Measurements from ENCODE around the gene GRIK4. TPM values are rescaled to one million over a fixed set of nuclear protein-coding genes. Genes with fewer than 3 reads are reported as not detected.

Gene GRIK4
- total and polyA plus RNA-seq, 9 of the 15 experiments (the other 6 are each of a cell fraction or from before 2014, with no cell fraction given): not detected

DNA sequence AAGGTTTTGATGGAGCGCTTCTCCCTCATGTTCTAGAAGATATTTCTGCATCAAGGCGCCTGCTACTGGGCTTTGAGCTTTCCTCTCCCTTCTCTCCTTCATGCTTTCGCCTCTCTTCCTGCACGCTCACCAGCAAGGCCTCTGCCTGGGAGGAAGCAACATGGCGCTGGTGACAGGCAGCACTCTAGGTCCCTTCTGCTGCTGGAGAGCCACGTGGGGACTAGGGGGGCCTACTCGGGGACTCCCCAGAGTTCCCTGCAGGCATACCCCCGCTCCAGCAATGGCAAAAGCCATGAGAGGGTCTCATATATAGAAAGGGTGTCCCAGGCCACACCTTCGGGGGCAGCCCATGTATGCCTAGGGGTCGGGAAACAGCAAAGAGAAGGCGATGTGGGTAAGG is 49.7 kb downstream of the GRIK4 start (continued):
- TF ChIP-seq JUN (IDR thresholded peaks at IDR 0.05; ENCODE audit: borderline replicate concordance, low read depth, low read length) (no peak), JUN (CRISPR knock-in tag; IDR thresholded peaks at IDR 0.05; ENCODE audit: borderline replicate concordance) (no peak), ZNF174 (CRISPR knock-in tag; IDR thresholded peaks at IDR 0.05) (no peak), HDAC1 (IDR thresholded peaks at IDR 0.05) (no peak), ELF1 (tag; IDR thresholded peaks at IDR 0.05) (no peak), ZNF134 (CRISPR knock-in tag; conservative IDR thresholded peaks at IDR 0.05) (no peak), SIX5 (IDR thresholded peaks at IDR 0.05; ENCODE audit: borderline replicate concordance in 1 of 2, insufficient read depth in 1 of 2, low read depth in 1 of 2, low read length in 2 of 2) (no peak), MIER1 (IDR thresholded peaks at IDR 0.05; ENCODE audit: low read depth) (no peak), KDM1A (IDR thresholded peaks at IDR 0.05) (no peak), U2AF1 (optimal IDR thresholded peaks at IDR 0.05; ENCODE audit: low read depth, low read length) (no peak), ZNF717 (CRISPR knock-in tag; IDR thresholded peaks at IDR 0.05) (no peak), POLR3G (IDR thresholded peaks at IDR 0.05; ENCODE audit: extremely low read depth, insufficient read length, insufficient replicate concordance) (no peak), FIP1L1 (IDR thresholded peaks at IDR 0.05; ENCODE audit: low read depth, low read length, poor library complexity, severe bottlenecking) (no peak)
- TF ChIP-seq, protein P1, sequence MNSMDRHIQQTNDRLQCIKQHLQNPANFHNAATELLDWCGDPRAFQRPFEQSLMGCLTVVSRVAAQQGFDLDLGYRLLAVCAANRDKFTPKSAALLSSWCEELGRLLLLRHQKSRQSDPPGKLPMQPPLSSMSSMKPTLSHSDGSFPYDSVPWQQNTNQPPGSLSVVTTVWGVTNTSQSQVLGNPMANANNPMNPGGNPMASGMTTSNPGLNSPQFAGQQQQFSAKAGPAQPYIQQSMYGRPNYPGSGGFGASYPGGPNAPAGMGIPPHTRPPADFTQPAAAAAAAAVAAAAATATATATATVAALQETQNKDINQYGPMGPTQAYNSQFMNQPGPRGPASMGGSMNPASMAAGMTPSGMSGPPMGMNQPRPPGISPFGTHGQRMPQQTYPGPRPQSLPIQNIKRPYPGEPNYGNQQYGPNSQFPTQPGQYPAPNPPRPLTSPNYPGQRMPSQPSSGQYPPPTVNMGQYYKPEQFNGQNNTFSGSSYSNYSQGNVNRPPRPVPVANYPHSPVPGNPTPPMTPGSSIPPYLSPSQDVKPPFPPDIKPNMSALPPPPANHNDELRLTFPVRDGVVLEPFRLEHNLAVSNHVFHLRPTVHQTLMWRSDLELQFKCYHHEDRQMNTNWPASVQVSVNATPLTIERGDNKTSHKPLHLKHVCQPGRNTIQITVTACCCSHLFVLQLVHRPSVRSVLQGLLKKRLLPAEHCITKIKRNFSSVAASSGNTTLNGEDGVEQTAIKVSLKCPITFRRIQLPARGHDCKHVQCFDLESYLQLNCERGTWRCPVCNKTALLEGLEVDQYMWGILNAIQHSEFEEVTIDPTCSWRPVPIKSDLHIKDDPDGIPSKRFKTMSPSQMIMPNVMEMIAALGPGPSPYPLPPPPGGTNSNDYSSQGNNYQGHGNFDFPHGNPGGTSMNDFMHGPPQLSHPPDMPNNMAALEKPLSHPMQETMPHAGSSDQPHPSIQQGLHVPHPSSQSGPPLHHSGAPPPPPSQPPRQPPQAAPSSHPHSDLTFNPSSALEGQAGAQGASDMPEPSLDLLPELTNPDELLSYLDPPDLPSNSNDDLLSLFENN (IDR thresholded peaks at IDR 0.05; ENCODE audit: low read depth in 2 of 2, low read length in 2 of 2): no peak
- TF ChIP-seq, protein P2, sequence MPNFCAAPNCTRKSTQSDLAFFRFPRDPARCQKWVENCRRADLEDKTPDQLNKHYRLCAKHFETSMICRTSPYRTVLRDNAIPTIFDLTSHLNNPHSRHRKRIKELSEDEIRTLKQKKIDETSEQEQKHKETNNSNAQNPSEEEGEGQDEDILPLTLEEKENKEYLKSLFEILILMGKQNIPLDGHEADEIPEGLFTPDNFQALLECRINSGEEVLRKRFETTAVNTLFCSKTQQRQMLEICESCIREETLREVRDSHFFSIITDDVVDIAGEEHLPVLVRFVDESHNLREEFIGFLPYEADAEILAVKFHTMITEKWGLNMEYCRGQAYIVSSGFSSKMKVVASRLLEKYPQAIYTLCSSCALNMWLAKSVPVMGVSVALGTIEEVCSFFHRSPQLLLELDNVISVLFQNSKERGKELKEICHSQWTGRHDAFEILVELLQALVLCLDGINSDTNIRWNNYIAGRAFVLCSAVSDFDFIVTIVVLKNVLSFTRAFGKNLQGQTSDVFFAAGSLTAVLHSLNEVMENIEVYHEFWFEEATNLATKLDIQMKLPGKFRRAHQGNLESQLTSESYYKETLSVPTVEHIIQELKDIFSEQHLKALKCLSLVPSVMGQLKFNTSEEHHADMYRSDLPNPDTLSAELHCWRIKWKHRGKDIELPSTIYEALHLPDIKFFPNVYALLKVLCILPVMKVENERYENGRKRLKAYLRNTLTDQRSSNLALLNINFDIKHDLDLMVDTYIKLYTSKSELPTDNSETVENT (CRISPR knock-in tag; IDR thresholded peaks at IDR 0.05): no peak

Measured in K562 (cell line).